Mesothelial cell of epicardium (in vitro differentiated cells): ENCODE measurements around the gene CDK5RAP2. TPM values are rescaled to one million over a fixed set of nuclear protein-coding genes. Genes with fewer than 3 reads are reported as not detected.

Experiments
- DNase-seq, 2 experiments: peaks; one replicate each; pipeline ENCODE4 v3.0.0; 2021; ENCODE audit warnings: low spot score in 2 of 2; ENCODE audit not compliant: unreplicated experiment in 2 of 2
- H3K27ac Mint-ChIP-seq: 2 replicates; pipeline ENCODE4 v1.8.0; 2021; ENCODE audit warnings: mixed read lengths
- H3K27me3 Mint-ChIP-seq: 2 replicates; pipeline ENCODE4 v1.8.0; 2021; ENCODE audit warnings: low read depth, mixed read lengths
- H3K36me3 Mint-ChIP-seq: 2 replicates; pipeline ENCODE4 v1.8.0; 2021; ENCODE audit warnings: mixed read lengths
- H3K4me1 Mint-ChIP-seq: 2 replicates; pipeline ENCODE4 v1.8.0; 2021; ENCODE audit warnings: mixed read lengths
- H3K4me3 Mint-ChIP-seq: 2 replicates; pipeline ENCODE4 v1.8.0; 2021; ENCODE audit warnings: mild to moderate bottlenecking, moderate library complexity, mixed read lengths
- H3K9me3 Mint-ChIP-seq: 2 replicates; pipeline ENCODE4 v1.8.0; 2021; ENCODE audit warnings: mixed read lengths
- CTCF ChIP-seq: fragments of 200-600 bp; sonication (generic); IDR thresholded peaks from one replicate; pipeline ENCODE4 v1.5.0; 2021; ENCODE audit warnings: antibody characterized with exemption; ENCODE audit not compliant: unreplicated experiment
- total RNA-seq: library from RNA; stranded (reverse); gene quantifications from 3 replicates; pipeline ENCODE4 v1.2.1, GENCODE V29; 2021

The CDK5RAP2 gene
- total RNA-seq, 1 donor from 2014 or later, result 71.0 TPM

- Mint-ChIP-seq H3K27ac (no peak overlapping the region), H3K36me3 (peaks cover 9% of the 10 kb centered on the region), H3K9me3 (peaks cover 15% of the 10 kb centered on the region), H3K27me3 (no peaks in the 10 kb centered on the region), H3K4me3 (no peak overlapping the region), H3K4me1 (peaks cover 2% of the 10 kb centered on the region)
- TF ChIP-seq CTCF, result no peak
- no peak for DNase-seq
Observed at GRCh38 chr9:120375316-120375715, 204.7 kb downstream of the CDK5RAP2 start.

GRCh38 chr9:120374817-120375216, 205.2 kb downstream of the CDK5RAP2 start:
- Mint-ChIP-seq H3K4me3 (no peak overlapping the region), H3K27ac (no peak overlapping the region), H3K9me3 (peaks cover 10% of the 10 kb centered on the region), H3K36me3 (peaks cover 7% of the 10 kb centered on the region), H3K4me1 (peaks cover 2% of the 10 kb centered on the region), H3K27me3 (no peaks in the 10 kb centered on the region)
- no peak for DNase-seq
- TF ChIP-seq CTCF, result no peak

- Mint-ChIP-seq H3K4me1 (peaks cover 2% of the 10 kb centered on the region), H3K36me3 (peaks cover 6% of the 10 kb centered on the region), H3K27me3 (no peaks in the 10 kb centered on the region), H3K4me3 (no peak overlapping the region), H3K9me3 (peaks cover 10% of the 10 kb centered on the region), H3K27ac (no peak overlapping the region)
- TF ChIP-seq CTCF, result no peak
- DNase-seq, result no peak
Observed at GRCh38 chr9:120374239-120374638, 205.7 kb downstream of the CDK5RAP2 start.

- H3K9me3 Mint-ChIP-seq, result peaks cover 10% of the 10 kb centered on the region
Observed at GRCh38 chr9:120372040-120372439, 207.9 kb downstream of the CDK5RAP2 start.

GRCh38 chr9:120369608-120370220, 210.3 kb downstream of the CDK5RAP2 start:
- Mint-ChIP-seq H3K36me3 (no peaks in the 10 kb centered on the region), H3K4me1 (peaks cover 11% of the 10 kb centered on the region), H3K9me3 (peaks cover 12% of the 10 kb centered on the region), H3K27ac (no peak overlapping the region), H3K4me3 (no peak overlapping the region), H3K27me3 (no peaks in the 10 kb centered on the region)
- TF ChIP-seq CTCF, result no peak
- DNase-seq, result no peak

More at GRCh38 chr9:120372040-120372439, 207.9 kb downstream of the CDK5RAP2 start:
- no peaks in the 10 kb centered on the region for H3K27me3 Mint-ChIP-seq
- no peak for TF ChIP-seq CTCF
- H3K27ac Mint-ChIP-seq, result no peak overlapping the region
- H3K4me3 Mint-ChIP-seq, result no peak overlapping the region
- no peaks in the 10 kb centered on the region for H3K36me3 Mint-ChIP-seq
- DNase-seq, result no peak
- H3K4me1 Mint-ChIP-seq, result no peaks in the 10 kb centered on the region
